Brain microvascular endothelial cell (primary cell): ENCODE measurements around the gene SRBD1.

Experiments
- DNase-seq: peaks from one replicate; pipeline ENCODE4 v3.0.0-alpha.2; 2020
- H3K27ac ChIP-seq: fragments of 250-450 bp; sonication (Bioruptor Pico); 2 replicates; pipeline ENCODE4 v1.5.1; 2020; ENCODE audit warnings: mild to moderate bottlenecking, moderate library complexity
- H3K27me3 ChIP-seq: fragments of 250-450 bp; sonication (Bioruptor Pico); replicated peaks from 2 replicates; pipeline ENCODE4 v1.5.1; 2020; ENCODE audit warnings: mild to moderate bottlenecking
- H3K36me3 ChIP-seq: fragments of 250-450 bp; sonication (Bioruptor Pico); replicated peaks from 2 replicates; pipeline ENCODE4 v1.5.1; 2020; ENCODE audit warnings: mild to moderate bottlenecking
- H3K4me3 ChIP-seq: 2 replicates; pipeline ENCODE4 v1.5.1; 2011; ENCODE audit warnings: low read depth, mild to moderate bottlenecking, control low read depth, low read length, moderate library complexity
- CTCF ChIP-seq: IDR thresholded peaks from 2 replicates; pipeline ENCODE4 v1.5.1; 2011; ENCODE audit warnings: low read depth, mild to moderate bottlenecking, moderate library complexity, low read length, control low read depth, inconsistent platforms; ENCODE audit errors: missing control alignments
- in situ Hi-C: cut with HindIII; loops from 2 replicates; pipeline ENCODE4 v1.10.0; 2017; ENCODE audit warnings: low sequenced_read_pairs, low pct_ligation_motif_present

SRBD1 gene

GRCh38 chr2:45452866-45453265, 158.2 kb downstream of the SRBD1 start:
- H3K27me3 ChIP-seq, result no peaks in the 10 kb centered on the region
- in situ Hi-C loops, result no loop called here
- no peak for TF ChIP-seq CTCF
- DNase-seq, result peak; percentile 76
- H3K36me3 ChIP-seq, result no peaks in the 10 kb centered on the region
- no peak overlapping the region for H3K4me3 ChIP-seq
- peak overlapping the region; percentile 51 for H3K27ac ChIP-seq

- in situ Hi-C loops, result no loop called here
- no peak for TF ChIP-seq CTCF
- no peak overlapping the region for H3K27ac ChIP-seq
- no peaks in the 10 kb centered on the region for H3K36me3 ChIP-seq
- H3K4me3 ChIP-seq, result no peak overlapping the region
- no peaks in the 10 kb centered on the region for H3K27me3 ChIP-seq
- no peak for DNase-seq
These were observed 160.4 kb downstream of the SRBD1 start for GRCh38 chr2:45450634-45451033.

- no peak overlapping the region for H3K27ac ChIP-seq
- no peaks in the 10 kb centered on the region for H3K36me3 ChIP-seq
- in situ Hi-C loops, result no loop called here
- no peaks in the 10 kb centered on the region for H3K27me3 ChIP-seq
- no peak for TF ChIP-seq CTCF
- H3K4me3 ChIP-seq, result no peak overlapping the region
- DNase-seq, result no peak
These were observed 162.8 kb downstream of the SRBD1 start for GRCh38 chr2:45448217-45448616.

GRCh38 chr2:45446016-45446415, 165.1 kb downstream of the SRBD1 start:
- Histone ChIP-seq H3K4me3 (no peak overlapping the region), H3K27ac (no peak overlapping the region), H3K27me3 (no peaks in the 10 kb centered on the region), H3K36me3 (no peaks in the 10 kb centered on the region)
- no peak for TF ChIP-seq CTCF
- no peak for DNase-seq
- in situ Hi-C loops, result no loop called here

GRCh38 chr2:45445037-45445436, 166.0 kb downstream of the SRBD1 start:
- TF ChIP-seq CTCF, result no peak
- Histone ChIP-seq H3K27me3 (no peaks in the 10 kb centered on the region), H3K36me3 (no peaks in the 10 kb centered on the region), H3K27ac (no peak overlapping the region), H3K4me3 (no peak overlapping the region)
- DNase-seq, result no peak
- in situ Hi-C loops, result no loop called here

GRCh38 chr2:45443012-45443411, 168.1 kb downstream of the SRBD1 start:
- in situ Hi-C loops, result no loop called here
- no peak overlapping the region for H3K27ac ChIP-seq
- no peaks in the 10 kb centered on the region for H3K27me3 ChIP-seq
- DNase-seq, result no peak
- no peak for TF ChIP-seq CTCF
- H3K36me3 ChIP-seq, result no peaks in the 10 kb centered on the region
- H3K4me3 ChIP-seq, result no peak overlapping the region
